CD8-positive, alpha-beta memory T cell (primary cell): ENCODE results near the gene AOAH. TPM values are rescaled to one million over a fixed set of nuclear protein-coding genes. Genes with fewer than 3 reads are reported as not detected.

Experiments used
- CTCF ChIA-PET: fragments of 350-600 bp; sonication (Branson Sonifier 250); formaldehyde crosslinking; loops from one replicate; lab custom pipeline; 2021; ENCODE audit warnings: antibody characterized with exemption; lab: Charles Lee
- POLR2A ChIA-PET: fragments of 350-600 bp; sonication (Branson Sonifier 250); formaldehyde crosslinking; loops from one replicate; lab custom pipeline; 2021; ENCODE audit warnings: antibody characterized with exemption; lab: Charles Lee
- DNase-seq, 5 donors: peaks; one replicate each; pipeline versions ENCODE4 v3.0.0 to v3.0.0-alpha.2; 2020 to 2022; ENCODE audit warnings: mixed read lengths in 1 of 5
- H3K27ac ChIP-seq: one replicate; pipeline ENCODE4 v1.7.0; 2013; ENCODE audit warnings: low read depth, mild to moderate bottlenecking, low read length, moderate library complexity
- H3K27me3 ChIP-seq: 2 replicates; pipeline ENCODE4 v1.7.0; 2013; ENCODE audit warnings: low read length, mild to moderate bottlenecking; ENCODE audit not compliant: insufficient read depth, poor library complexity, severe bottlenecking
- H3K36me3 ChIP-seq: 2 replicates; pipeline ENCODE4 v1.7.0; 2013; ENCODE audit warnings: mild to moderate bottlenecking, low read length, moderate library complexity; ENCODE audit not compliant: insufficient read depth
- H3K4me1 ChIP-seq: 2 replicates; pipeline ENCODE4 v1.7.0; 2013; ENCODE audit warnings: mild to moderate bottlenecking, low read length, moderate library complexity; ENCODE audit not compliant: insufficient read depth
- H3K4me3 ChIP-seq: 2 replicates; pipeline ENCODE4 v1.7.0; 2013; ENCODE audit warnings: mild to moderate bottlenecking, low read length
- H3K9me3 ChIP-seq: 2 replicates; pipeline ENCODE4 v1.7.0; 2013; ENCODE audit warnings: mild to moderate bottlenecking, low read length
- H3K27ac Mint-ChIP-seq, 8 donors: one replicate each; pipeline ENCODE4 v1.8.0; 2020 to 2021; ENCODE audit warnings: mixed read lengths in 8 of 8, mild to moderate bottlenecking in 6 of 8, inconsistent platforms in 3 of 8, moderate library complexity in 3 of 8
- H3K27me3 Mint-ChIP-seq, 2 donors: one replicate each; pipeline ENCODE4 v1.8.0; 2020 to 2021; ENCODE audit warnings: mixed read lengths in 2 of 2, mild to moderate bottlenecking in 1 of 2, moderate library complexity in 1 of 2
- H3K36me3 Mint-ChIP-seq, 3 donors: one replicate each; pipeline ENCODE4 v1.8.0; 2020 to 2021; ENCODE audit warnings: mixed read lengths in 3 of 3, inconsistent platforms in 1 of 3, mild to moderate bottlenecking in 1 of 3
- H3K4me1 Mint-ChIP-seq, 3 donors: one replicate each; pipeline ENCODE4 v1.8.0; 2020 to 2021; ENCODE audit warnings: mixed read lengths in 3 of 3, inconsistent platforms in 1 of 3, mild to moderate bottlenecking in 1 of 3
- H3K4me3 Mint-ChIP-seq, 7 donors: one replicate each; pipeline ENCODE4 v1.8.0; 2020 to 2021; ENCODE audit warnings: mixed read lengths in 7 of 7, mild to moderate bottlenecking in 6 of 7, moderate library complexity in 4 of 7, inconsistent platforms in 2 of 7
- H3K9me3 Mint-ChIP-seq, 5 donors: one replicate each; pipeline ENCODE4 v1.8.0; 2020 to 2022; ENCODE audit warnings: mixed read lengths in 5 of 5, mild to moderate bottlenecking in 3 of 5, moderate library complexity in 2 of 5, inconsistent platforms in 1 of 5
- polyA plus RNA-seq: library from polyadenylated mRNA; unstranded; fragments of 300-500 nt; fragmentation: Illumina TruSeq; gene quantifications from one replicate; pipeline ENCODE4 v1.2.3, GENCODE V29; 2021
- total RNA-seq, 2 experiments: library from RNA; stranded (reverse); gene quantifications; one replicate each; pipeline ENCODE4 v1.2.3, GENCODE V29; 2021

The AOAH gene
- total and polyA plus RNA-seq, 3 experiments from 2014 or later, result 25.0 to 59.2 (median 26.4) TPM

DNA sequence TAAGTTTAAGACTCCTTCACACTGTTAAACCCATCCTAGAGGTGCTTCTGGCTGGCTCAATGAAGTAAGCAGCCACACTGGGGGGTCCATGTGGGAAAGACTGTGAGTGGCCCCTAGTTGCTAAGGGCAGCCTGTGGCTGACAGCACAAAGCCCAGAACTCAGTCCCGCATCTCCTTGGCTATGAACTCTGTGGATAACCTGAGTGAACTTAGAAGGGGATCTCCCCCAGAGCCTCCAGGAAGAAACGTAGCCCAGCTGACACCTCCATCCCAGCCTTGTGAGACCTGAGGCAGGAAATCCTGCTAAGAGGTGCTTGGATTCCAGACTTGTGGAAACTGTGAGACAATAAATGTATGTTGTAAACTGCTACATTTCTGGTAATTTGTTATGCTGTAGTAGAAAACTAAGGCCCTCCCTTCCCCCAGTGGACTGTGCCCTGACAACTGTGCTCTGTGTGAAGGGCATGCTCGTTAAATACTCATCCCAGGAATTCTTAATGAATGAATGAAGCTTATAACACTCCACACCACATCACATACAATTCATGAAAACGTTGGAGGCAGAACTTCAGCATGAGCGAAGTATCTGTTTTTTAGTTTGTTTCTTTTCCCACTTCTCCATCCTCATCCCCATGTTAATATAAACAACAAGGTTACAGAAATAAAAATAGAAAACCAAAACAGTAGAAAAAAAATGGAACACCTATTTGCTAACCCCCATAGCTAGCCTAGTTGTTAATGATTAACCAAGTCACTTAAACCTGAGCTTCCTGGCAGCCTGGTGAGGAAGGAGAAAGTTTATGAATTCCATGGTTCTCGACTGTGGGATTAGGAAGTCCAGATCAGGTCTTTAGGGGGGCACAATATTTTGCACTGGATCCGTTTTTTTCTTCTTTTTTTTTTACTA, 36.8 kb upstream of the AOAH start:
- H3K4me1 Mint-ChIP-seq, result peaks cover 20 to 36% (median 23%) of the 10 kb centered on the region in 3 donors
- no peak for DNase-seq
- H3K36me3 Mint-ChIP-seq, result no peaks in the 10 kb centered on the region
- H3K27me3 Mint-ChIP-seq, result peaks cover 0 to 1% of the 10 kb centered on the region in 2 donors
- no peaks in the 10 kb centered on the region for H3K27me3 ChIP-seq
- ChIA-PET POLR2A (no interaction called here), CTCF (no interaction called here)
- no peaks in the 10 kb centered on the region for H3K9me3 ChIP-seq
- H3K27ac Mint-ChIP-seq, result peak overlapping the region in 5 of 8 donors; percentile 15 to 70 (median 39)
- no peaks in the 10 kb centered on the region for H3K9me3 Mint-ChIP-seq
- H3K36me3 ChIP-seq, result no peaks in the 10 kb centered on the region
- no peak overlapping the region for H3K4me3 ChIP-seq
- peaks cover 8% of the 10 kb centered on the region for H3K4me1 ChIP-seq
- H3K27ac ChIP-seq, result no peak overlapping the region
- H3K4me3 Mint-ChIP-seq, result no peak overlapping the region

DNA sequence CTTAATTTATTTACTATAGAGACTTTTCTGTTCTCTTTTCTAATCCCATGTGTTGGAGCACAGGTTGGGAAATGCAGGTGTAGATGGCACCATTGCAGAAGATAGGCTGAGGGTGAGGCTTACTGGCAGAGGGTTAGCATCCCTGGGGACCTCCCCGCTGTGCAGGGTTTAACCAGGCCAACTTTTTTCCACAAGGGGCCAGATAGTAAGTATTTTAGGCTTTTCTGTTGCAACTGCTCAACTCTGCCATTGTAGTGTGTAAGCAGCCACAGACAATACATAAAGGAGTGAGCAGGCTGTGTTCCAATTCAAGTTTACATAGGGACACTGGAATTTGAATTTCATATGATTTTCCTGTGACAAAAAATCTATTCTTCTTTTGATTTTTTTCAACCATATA, 34.6 kb upstream of the AOAH start:
- no peak overlapping the region for H3K4me3 Mint-ChIP-seq
- H3K27me3 Mint-ChIP-seq, result peaks cover 0 to 3% of the 10 kb centered on the region in 2 donors
- peaks cover 0 to 2% (median 0%) of the 10 kb centered on the region in 3 donors for H3K36me3 Mint-ChIP-seq
- H3K27ac Mint-ChIP-seq, result peak overlapping the region in 1 of 8 donors; percentile 46
- no peak for DNase-seq
- Histone ChIP-seq H3K27me3 (no peaks in the 10 kb centered on the region), H3K36me3 (no peaks in the 10 kb centered on the region), H3K4me3 (no peak overlapping the region), H3K4me1 (no peaks in the 10 kb centered on the region), H3K27ac (no peak overlapping the region), H3K9me3 (no peaks in the 10 kb centered on the region)
- ChIA-PET CTCF (no interaction called here), POLR2A (no interaction called here)
- H3K9me3 Mint-ChIP-seq, result no peaks in the 10 kb centered on the region
- H3K4me1 Mint-ChIP-seq, result peaks cover 6 to 21% (median 13%) of the 10 kb centered on the region in 3 donors

DNA sequence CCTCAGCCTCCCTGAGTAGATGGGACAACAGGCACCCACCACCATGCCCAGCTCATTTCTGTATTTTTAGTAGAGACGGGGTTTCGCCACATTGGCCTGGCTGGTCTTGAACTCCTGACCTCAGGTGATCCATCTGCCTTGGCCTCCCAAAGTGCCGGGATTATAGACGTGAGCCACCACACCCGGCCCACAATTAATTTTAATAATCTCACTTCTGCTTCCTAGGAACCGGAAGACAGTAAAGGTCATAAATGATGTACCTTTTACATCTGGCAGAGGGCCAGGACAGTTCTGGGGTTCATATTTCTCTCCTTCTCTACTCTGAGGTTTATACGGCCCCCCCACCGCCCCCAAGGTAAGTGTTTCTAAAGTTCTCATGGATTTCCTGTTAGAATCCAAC, 31.2 kb upstream of the AOAH start:
- no peak for DNase-seq
- Mint-ChIP-seq H3K4me1 (peaks cover 5 to 16% (median 15%) of the 10 kb centered on the region in 3 donors), H3K27me3 (peaks cover 0 to 2% of the 10 kb centered on the region in 2 donors), H3K36me3 (peaks cover 0 to 2% (median 0%) of the 10 kb centered on the region in 3 donors), H3K9me3 (no peaks in the 10 kb centered on the region), H3K4me3 (no peak overlapping the region), H3K27ac (peak overlapping the region in 1 of 8 donors; percentile 94)
- H3K36me3 ChIP-seq, result no peaks in the 10 kb centered on the region
- no peak overlapping the region for H3K4me3 ChIP-seq
- H3K27me3 ChIP-seq, result no peaks in the 10 kb centered on the region
- no peaks in the 10 kb centered on the region for H3K4me1 ChIP-seq
- no peak overlapping the region for H3K27ac ChIP-seq
- CTCF ChIA-PET, result no interaction called here
- no peaks in the 10 kb centered on the region for H3K9me3 ChIP-seq
- POLR2A ChIA-PET, result no interaction called here

DNA sequence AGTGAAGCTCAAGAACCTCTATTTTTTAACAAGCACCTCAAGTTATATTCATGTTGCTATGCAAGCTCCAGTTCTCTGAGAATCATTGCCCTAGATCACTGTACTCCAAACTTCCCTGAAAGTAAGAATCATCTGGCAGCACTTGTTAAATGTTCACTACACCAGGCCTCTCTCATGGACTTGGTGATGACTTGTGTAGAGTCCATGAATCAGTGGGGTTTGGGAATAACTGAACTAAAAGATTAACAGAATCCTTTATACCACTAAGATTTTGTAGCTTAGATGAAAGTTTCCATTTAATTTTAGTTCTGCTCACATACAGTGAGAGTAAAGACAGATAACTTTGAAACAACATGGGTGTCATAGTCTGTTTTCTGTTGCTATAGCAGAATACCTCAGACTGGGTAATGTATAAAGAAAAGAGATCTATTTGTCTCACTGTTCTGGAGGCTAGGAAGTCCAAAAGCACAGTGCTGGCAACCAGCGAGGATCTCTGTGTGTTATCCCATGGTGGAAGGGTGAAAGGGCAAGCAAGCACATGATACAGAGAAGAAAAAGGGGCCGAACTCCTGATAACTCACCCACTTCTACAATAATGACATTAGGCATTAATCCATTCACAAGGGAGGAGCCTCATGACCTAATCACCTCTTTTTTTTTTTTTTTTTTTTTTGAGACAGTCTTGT, 27.9 kb upstream of the AOAH start:
- CTCF ChIA-PET, result no interaction called here

DNA sequence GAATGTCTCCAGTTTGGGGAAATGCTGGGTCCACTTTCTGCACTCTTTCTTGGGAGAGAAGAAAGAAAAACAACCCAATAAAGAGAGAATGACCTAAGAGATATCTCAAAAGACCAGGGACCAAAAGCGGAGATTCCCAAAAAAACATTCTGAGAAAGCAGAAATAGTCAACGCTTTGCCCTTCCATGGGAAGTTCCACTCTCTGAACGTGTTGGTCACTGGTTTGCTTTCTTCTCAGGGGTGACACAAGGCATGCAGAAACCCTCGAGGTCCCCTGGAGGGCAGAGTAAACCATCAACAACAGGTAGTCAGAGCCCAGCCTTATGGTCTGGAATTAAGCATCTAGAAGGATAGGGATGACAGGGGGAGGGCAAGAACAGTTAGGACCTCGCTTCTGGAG, 26.2 kb upstream of the AOAH start:
- POLR2A ChIA-PET, result no interaction called here
- CTCF ChIA-PET, result no interaction called here

More for the DNA sequence above, 27.9 kb upstream of the AOAH start:
- Histone ChIP-seq H3K36me3 (no peaks in the 10 kb centered on the region), H3K27me3 (no peaks in the 10 kb centered on the region), H3K9me3 (no peaks in the 10 kb centered on the region), H3K4me1 (no peaks in the 10 kb centered on the region), H3K27ac (no peak overlapping the region), H3K4me3 (no peak overlapping the region)
- Mint-ChIP-seq H3K27ac (peak overlapping the region in 4 of 8 donors; percentile 38 to 77 (median 66)), H3K36me3 (peaks cover 0 to 2% (median 0%) of the 10 kb centered on the region in 3 donors), H3K9me3 (no peaks in the 10 kb centered on the region), H3K4me3 (no peak overlapping the region), H3K4me1 (peaks cover 32 to 47% (median 35%) of the 10 kb centered on the region in 3 donors), H3K27me3 (peaks cover 0 to 2% of the 10 kb centered on the region in 2 donors)
- POLR2A ChIA-PET, result no interaction called here
- no peak for DNase-seq

DNA sequence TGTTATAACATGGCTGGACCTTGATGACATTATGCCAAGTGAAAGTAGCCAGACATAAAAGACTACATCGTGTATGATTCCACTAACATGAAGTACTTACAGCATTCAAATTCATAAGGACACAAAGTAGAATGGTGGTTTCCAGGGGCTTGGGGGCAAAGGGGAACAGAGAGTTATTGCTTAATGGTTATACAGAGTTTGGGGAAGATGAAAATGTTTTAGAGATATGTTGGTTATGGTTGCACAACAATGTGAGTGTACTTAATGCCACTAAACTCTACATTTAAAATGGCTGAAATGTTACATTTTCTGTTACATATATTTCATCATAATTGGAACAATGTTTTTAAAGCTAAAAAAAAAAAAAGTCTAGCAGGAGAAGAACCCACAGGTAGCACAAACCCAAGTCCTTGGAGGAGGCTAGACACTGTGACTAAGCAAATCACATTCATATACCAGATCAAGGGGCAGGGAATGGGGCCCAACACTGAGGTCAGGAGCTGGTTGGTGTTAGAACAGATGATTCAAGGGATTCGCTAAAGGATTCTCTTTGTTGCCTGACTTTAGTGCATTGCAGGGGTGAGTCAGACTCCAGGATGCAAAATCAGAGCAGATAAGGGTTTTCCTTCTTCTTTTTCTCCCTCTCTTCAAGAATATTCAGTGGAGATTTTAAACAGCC, 25.1 kb upstream of the AOAH start:
- Histone ChIP-seq H3K9me3 (no peaks in the 10 kb centered on the region), H3K36me3 (no peaks in the 10 kb centered on the region), H3K27me3 (no peaks in the 10 kb centered on the region), H3K27ac (no peak overlapping the region), H3K4me3 (no peak overlapping the region), H3K4me1 (no peaks in the 10 kb centered on the region)
- ChIA-PET POLR2A (interaction anchor here (0.7 kb wide), 1 partner anchor 50 kb away, joined by 3 read pairs; no protein-coding TSS in a partner anchor), CTCF (no interaction called here)
- no peak overlapping the region for H3K27ac Mint-ChIP-seq
- H3K36me3 Mint-ChIP-seq, result no peaks in the 10 kb centered on the region
- no peak overlapping the region for H3K4me3 Mint-ChIP-seq
- H3K27me3 Mint-ChIP-seq, result peaks cover 0 to 3% of the 10 kb centered on the region in 2 donors
- no peaks in the 10 kb centered on the region for H3K9me3 Mint-ChIP-seq
- DNase-seq, result no peak
- H3K4me1 Mint-ChIP-seq, result peaks cover 31 to 47% (median 33%) of the 10 kb centered on the region in 3 donors

More for the DNA sequence above, 26.2 kb upstream of the AOAH start:
- Mint-ChIP-seq H3K4me1 (peaks cover 32 to 47% (median 33%) of the 10 kb centered on the region in 3 donors), H3K9me3 (no peaks in the 10 kb centered on the region), H3K36me3 (peaks cover 0 to 2% (median 0%) of the 10 kb centered on the region in 3 donors), H3K27ac (peak overlapping the region in 3 of 8 donors; percentile 32 to 66 (median 44)), H3K27me3 (peaks cover 0 to 4% of the 10 kb centered on the region in 2 donors), H3K4me3 (no peak overlapping the region)
- no peaks in the 10 kb centered on the region for H3K36me3 ChIP-seq
- no peak overlapping the region for H3K4me3 ChIP-seq
- H3K4me1 ChIP-seq, result no peaks in the 10 kb centered on the region
- H3K27ac ChIP-seq, result no peak overlapping the region
- DNase-seq, result no peak
- no peaks in the 10 kb centered on the region for H3K9me3 ChIP-seq
- H3K27me3 ChIP-seq, result no peaks in the 10 kb centered on the region

DNA sequence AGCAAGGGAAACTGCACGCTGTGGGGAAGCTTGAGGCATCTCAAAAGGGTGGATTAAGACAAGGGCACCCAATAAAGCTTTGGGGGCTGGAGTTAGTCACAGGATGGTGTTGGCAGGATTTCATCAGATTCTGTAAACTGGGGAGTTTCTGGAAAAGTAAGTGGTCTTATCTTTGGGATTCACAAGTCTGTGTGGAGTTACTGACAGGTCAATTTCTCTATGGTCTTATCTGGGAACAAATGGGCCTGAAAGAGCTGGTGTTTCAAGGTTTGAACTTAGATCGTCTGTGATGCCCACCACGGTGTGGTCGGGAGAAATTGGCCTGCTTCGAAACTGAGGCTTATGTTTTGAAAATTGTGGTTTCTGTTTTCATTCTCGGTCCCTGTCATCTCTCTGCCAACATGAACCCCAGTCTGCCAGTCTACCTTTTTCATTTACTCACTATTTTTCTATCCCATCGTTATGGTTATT, 23.8 kb upstream of the AOAH start:
- Histone ChIP-seq H3K4me1 (no peaks in the 10 kb centered on the region), H3K27me3 (no peaks in the 10 kb centered on the region), H3K9me3 (no peaks in the 10 kb centered on the region), H3K36me3 (no peaks in the 10 kb centered on the region), H3K27ac (no peak overlapping the region), H3K4me3 (no peak overlapping the region)
- DNase-seq, result no peak
- Mint-ChIP-seq H3K4me3 (peak overlapping the region in 6 of 7 donors; percentile 26 to 81 (median 56)), H3K27ac (peak overlapping the region in 7 of 8 donors; percentile 8 to 84 (median 78)), H3K27me3 (peaks cover 0 to 3% of the 10 kb centered on the region in 2 donors), H3K9me3 (peaks cover 0 to 9% (median 0%) of the 10 kb centered on the region in 5 donors), H3K36me3 (no peaks in the 10 kb centered on the region), H3K4me1 (peaks cover 29 to 47% (median 33%) of the 10 kb centered on the region in 3 donors)
- ChIA-PET CTCF (interaction anchor here (1.0 kb wide), 1 partner anchor 25 kb away, joined by 3 read pairs; no protein-coding TSS in a partner anchor), POLR2A (no interaction called here)
